ENCODE results near the gene PLK5.

Gene PLK5

DNA sequence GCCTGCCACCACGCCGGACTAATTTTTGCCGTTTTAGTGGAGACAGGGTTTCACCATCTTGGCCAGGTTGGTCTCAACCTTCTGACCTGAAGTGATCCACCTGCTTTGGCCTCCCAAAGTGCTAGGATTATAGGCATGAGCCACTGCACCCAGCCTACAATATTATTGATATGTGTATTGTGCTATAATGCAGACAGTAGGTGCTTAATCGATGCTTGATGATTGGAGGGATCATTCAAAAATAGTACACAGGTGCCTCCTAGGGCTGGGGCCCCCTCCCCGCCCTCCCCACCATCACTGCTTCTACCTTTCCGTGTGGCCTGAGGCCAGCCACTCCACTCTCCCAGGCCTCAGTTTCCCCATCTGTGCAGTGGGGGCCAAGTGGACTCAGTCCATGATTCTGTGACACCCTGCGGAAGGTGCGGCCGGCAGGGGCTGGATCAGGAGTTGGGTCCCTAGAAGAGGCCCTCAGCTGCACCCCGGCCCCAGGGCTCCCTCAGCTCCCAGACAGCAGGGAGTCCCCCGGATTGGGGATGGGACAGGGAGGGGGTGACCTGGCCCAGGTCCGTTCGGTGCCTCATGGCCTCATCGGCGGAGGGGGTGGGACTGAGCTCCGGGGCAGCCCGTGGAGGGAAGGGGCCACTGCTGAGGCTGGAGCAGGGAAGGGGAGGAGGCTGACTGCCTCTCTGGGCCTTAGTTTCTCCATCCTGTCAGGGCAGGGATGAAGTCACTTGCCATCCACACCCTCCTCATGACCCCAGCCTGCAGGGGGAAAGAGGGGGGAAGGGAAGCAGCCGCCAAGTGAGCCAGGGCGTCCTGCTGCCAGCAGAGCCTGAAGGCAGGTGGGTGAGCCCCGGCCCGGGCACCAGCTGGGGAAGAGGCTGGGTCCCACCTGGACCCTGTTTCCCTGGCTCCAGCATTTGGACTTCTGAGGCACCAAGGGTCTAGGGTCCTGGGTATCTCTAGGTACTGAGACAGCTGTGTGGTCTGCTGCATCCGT, 12.3 kb upstream of the PLK5 start:
- no peak for DNase-seq (ENCODE audit: low read depth)
- TF ChIP-seq, protein P1, sequence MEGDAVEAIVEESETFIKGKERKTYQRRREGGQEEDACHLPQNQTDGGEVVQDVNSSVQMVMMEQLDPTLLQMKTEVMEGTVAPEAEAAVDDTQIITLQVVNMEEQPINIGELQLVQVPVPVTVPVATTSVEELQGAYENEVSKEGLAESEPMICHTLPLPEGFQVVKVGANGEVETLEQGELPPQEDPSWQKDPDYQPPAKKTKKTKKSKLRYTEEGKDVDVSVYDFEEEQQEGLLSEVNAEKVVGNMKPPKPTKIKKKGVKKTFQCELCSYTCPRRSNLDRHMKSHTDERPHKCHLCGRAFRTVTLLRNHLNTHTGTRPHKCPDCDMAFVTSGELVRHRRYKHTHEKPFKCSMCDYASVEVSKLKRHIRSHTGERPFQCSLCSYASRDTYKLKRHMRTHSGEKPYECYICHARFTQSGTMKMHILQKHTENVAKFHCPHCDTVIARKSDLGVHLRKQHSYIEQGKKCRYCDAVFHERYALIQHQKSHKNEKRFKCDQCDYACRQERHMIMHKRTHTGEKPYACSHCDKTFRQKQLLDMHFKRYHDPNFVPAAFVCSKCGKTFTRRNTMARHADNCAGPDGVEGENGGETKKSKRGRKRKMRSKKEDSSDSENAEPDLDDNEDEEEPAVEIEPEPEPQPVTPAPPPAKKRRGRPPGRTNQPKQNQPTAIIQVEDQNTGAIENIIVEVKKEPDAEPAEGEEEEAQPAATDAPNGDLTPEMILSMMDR (IDR thresholded peaks at IDR 0.05; ENCODE audit: control insufficient read depth, extremely low read depth, insufficient read depth): no peak
- no peak overlapping the region for H3K4me3 ChIP-seq (ENCODE audit: low read depth, low read length)

- no peak within 1 kb of the TSS for H3K4me3 ChIP-seq (ENCODE audit: low read depth, low read length)
- TF ChIP-seq, protein P1 (IDR thresholded peaks at IDR 0.05; ENCODE audit: control insufficient read depth, extremely low read depth, insufficient read depth): peak; percentile 29
- no peak for DNase-seq (ENCODE audit: low read depth)
Observed at GRCh38 chr19:1512671-1513498, 11.0 kb upstream of the PLK5 start, which contains the start of gene ADAMTSL5. ADAMTSL5 (minus strand) TSS chr19:1513019; CDS start chr19:1510943, 2,076 bp downstream.

DNA sequence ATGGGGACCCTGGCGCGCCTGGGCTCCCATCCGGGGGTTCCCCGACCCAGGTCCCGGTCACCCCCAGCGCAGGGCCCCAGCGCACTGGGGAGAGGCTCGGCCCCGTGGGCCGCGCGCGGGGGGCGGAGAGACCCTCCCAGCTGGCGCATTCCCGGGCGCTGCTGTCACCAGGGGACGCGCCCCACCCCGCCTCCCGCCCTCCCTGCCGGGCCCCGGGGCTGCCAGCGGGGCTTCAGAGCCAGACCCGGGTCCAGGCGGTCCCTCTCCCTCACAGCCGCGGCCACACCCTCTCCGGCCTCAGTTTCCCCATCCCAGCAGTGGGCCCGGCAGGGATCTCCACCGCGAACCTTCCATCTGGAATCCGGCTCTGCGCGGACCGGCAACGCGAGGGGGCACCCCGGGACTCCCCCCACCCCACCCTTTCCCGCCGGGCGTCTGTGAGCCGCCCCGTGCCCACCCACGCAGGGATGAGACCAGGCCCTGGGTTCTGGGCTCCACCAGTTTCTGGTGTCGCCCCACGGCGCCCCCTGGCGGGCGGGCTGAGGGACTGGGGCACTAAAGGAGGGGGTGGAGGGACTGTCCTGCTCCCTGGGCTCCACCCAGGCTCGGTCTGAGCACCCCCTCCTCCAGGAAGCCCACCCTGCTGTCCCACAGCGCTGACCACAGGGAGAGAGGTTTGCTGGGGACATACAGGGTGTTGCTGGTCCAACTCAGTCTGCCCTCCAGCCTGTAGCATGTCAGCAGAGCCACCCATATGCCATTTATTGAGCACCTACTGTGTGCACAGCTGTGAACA, 10.2 kb upstream of the PLK5 start:
- DNase-seq (ENCODE audit: low read depth): no peak
- TF ChIP-seq, protein P1 (IDR thresholded peaks at IDR 0.05; ENCODE audit: control insufficient read depth, extremely low read depth, insufficient read depth): peak; percentile 47
- no peak overlapping the region for H3K4me3 ChIP-seq (ENCODE audit: low read depth, low read length)

- DNase-seq (ENCODE audit: low read depth): no peak
- TF ChIP-seq, protein P1 (IDR thresholded peaks at IDR 0.05; ENCODE audit: control insufficient read depth, extremely low read depth, insufficient read depth): no peak
- no peak overlapping the region for H3K4me3 ChIP-seq (ENCODE audit: low read depth, low read length)
Observed at GRCh38 chr19:1514295-1514661, 9.6 kb upstream of the PLK5 start.

DNA sequence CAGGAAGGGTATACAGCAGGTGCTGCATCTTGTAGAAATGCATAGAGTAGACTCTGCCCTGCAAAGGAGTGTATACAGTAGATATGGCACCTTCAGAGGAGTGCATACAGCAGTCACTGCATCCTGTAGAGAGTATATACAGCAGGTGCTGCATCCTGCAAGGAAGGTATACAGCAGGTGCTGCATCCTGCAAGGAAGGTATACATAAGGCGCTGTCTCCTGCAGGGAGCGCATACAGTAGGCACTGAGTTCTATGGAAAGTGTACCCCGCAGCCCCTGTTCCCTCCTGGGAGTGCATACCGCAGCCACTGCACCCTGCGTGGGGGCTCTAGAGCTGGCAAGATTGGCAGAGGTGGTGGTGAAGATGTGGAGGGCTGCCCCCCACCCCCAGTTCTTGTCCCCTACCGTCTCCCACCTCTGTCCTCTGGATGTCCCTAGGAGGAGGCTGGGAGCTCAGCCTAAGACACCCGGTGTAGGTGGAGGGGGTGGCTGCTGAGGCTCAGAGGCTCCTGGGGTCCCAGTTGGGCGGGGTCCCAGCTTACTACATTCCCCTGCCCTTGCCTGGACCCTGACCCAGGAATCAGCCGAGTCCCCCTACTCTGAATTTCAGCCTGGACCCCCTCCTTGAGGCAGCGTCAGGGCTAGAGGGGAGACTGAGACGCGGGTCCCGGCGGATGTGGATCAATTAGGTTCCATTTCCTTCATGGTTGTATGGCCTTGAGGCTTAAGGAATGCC, 8.7 kb upstream of the PLK5 start:
- no peak overlapping the region for H3K4me3 ChIP-seq (ENCODE audit: low read depth, low read length)
- TF ChIP-seq, protein P1 (IDR thresholded peaks at IDR 0.05; ENCODE audit: control insufficient read depth, extremely low read depth, insufficient read depth): no peak
- no peak for DNase-seq (ENCODE audit: low read depth)

DNA sequence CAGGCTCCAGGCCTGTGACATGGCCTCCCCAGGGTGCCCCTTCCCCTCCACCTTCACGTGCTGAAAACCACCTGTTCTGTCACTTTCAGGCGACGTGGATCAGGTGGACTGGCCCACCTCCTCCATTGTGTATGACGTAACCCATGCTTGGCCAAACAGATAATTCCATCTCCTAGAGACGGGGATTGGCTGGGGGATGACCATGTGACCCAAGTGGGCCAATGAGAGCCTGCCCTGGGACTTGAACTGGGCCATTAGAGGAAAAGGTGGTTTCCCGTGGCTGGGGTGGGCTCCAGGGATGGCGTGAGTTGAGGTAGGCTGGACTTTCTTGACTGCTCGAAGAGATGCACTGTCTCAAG, 7.5 kb upstream of the PLK5 start:
- DNase-seq (ENCODE audit: low read depth): no peak
- TF ChIP-seq, protein P1 (IDR thresholded peaks at IDR 0.05; ENCODE audit: control insufficient read depth, extremely low read depth, insufficient read depth): no peak
- no peak overlapping the region for H3K4me3 ChIP-seq (ENCODE audit: low read depth, low read length)
